Right atrium auricular region (tissue), 2 donors: ENCODE results near the gene GLUD2. TPM values are rescaled to one million over a fixed set of nuclear protein-coding genes. Genes with fewer than 3 reads are reported as not detected.

Experiments
- DNase-seq: peaks from one replicate; pipeline ENCODE4 v3.0.0-alpha.2; 2019; ENCODE audit warnings: low spot score
- H3K27ac ChIP-seq, 2 donors: fragments of 200-600 bp; sonication (generic); 1 replicate in 1 of 2; 2 replicates in 1 of 2; pipeline ENCODE4 v1.5.1; 2016 to 2019
- H3K27me3 ChIP-seq, 2 donors: fragments of 200-600 bp; sonication (generic); one replicate each; pipeline versions ENCODE4 v1.5.1 to v1.6.0; 2017 to 2019
- H3K36me3 ChIP-seq: fragments of 200-600 bp; sonication (generic); one replicate; pipeline ENCODE4 v1.5.1; 2016
- H3K4me1 ChIP-seq, 2 donors: fragments of 200-600 bp; sonication (generic); one replicate each; pipeline versions ENCODE4 v1.5.1 to v1.6.0; 2017 to 2019
- H3K4me3 ChIP-seq, 2 donors: fragments of 200-600 bp; sonication (generic); 1 replicate in 1 of 2; 2 replicates in 1 of 2; pipeline ENCODE4 v1.5.1; 2017 to 2019; ENCODE audit warnings: mild to moderate bottlenecking in 1 of 2, moderate library complexity in 1 of 2
- H3K9me3 ChIP-seq, 2 donors: fragments of 200-600 bp; sonication (generic); one replicate each; pipeline ENCODE4 v1.5.1; 2019
- CTCF ChIP-seq, 2 donors: fragments of 200-600 bp; sonication (generic); IDR thresholded peaks; one replicate each; pipeline ENCODE4 v1.5.1; 2019; ENCODE audit warnings: antibody characterized with exemption in 2 of 2
- total RNA-seq, 2 donors: library from RNA; depleted of rRNA; stranded (reverse); fragments of >200 nt; gene quantifications; one replicate each; pipeline ENCODE4 v1.1.0, GENCODE V29; 2016

Gene GLUD2
- total RNA-seq, 2 donors from 2014 or later: 0.59 to 1.4 TPM

- no peak overlapping the region for H3K4me3 ChIP-seq
- H3K9me3 ChIP-seq: no peaks in the 10 kb centered on the region
- no peak for TF ChIP-seq CTCF (IDR thresholded peaks at IDR 0.05)
Observed at GRCh38 chrX:121032531-121032930, 14.9 kb upstream of the GLUD2 start.

GRCh38 chrX:121036137-121036536, 11.3 kb upstream of the GLUD2 start:
- TF ChIP-seq CTCF (IDR thresholded peaks at IDR 0.05): no peak
- Histone ChIP-seq H3K4me1 (no peaks in the 10 kb centered on the region), H3K9me3 (no peaks in the 10 kb centered on the region), H3K27me3 (no peaks in the 10 kb centered on the region), H3K27ac (no peak overlapping the region), H3K36me3 (no peaks in the 10 kb centered on the region), H3K4me3 (no peak overlapping the region)
- DNase-seq: no peak

More at GRCh38 chrX:121032531-121032930, 14.9 kb upstream of the GLUD2 start:
- no peaks in the 10 kb centered on the region for H3K36me3 ChIP-seq
- no peaks in the 10 kb centered on the region for H3K27me3 ChIP-seq
- DNase-seq: no peak
- H3K27ac ChIP-seq: no peak overlapping the region
- H3K4me1 ChIP-seq: no peaks in the 10 kb centered on the region

- Histone ChIP-seq H3K9me3 (no peaks in the 10 kb centered on the region), H3K27ac (no peak overlapping the region), H3K4me1 (no peaks in the 10 kb centered on the region), H3K27me3 (no peaks in the 10 kb centered on the region), H3K36me3 (no peaks in the 10 kb centered on the region), H3K4me3 (no peak overlapping the region)
- no peak for TF ChIP-seq CTCF (IDR thresholded peaks at IDR 0.05)
- no peak for DNase-seq
Observed at GRCh38 chrX:121036951-121037350, 10.5 kb upstream of the GLUD2 start.

- no peak for DNase-seq
- Histone ChIP-seq H3K9me3 (no peaks in the 10 kb centered on the region), H3K4me1 (no peaks in the 10 kb centered on the region), H3K36me3 (no peaks in the 10 kb centered on the region), H3K27me3 (no peaks in the 10 kb centered on the region), H3K27ac (no peak overlapping the region), H3K4me3 (no peak overlapping the region)
- TF ChIP-seq CTCF (IDR thresholded peaks at IDR 0.05): no peak
Observed at GRCh38 chrX:121050781-121051180, 3.4 kb downstream of the GLUD2 start.

- Histone ChIP-seq H3K4me1 (no peaks in the 10 kb centered on the region), H3K36me3 (no peaks in the 10 kb centered on the region), H3K9me3 (no peaks in the 10 kb centered on the region), H3K27me3 (no peaks in the 10 kb centered on the region), H3K27ac (no peak overlapping the region), H3K4me3 (no peak overlapping the region)
- no peak for DNase-seq
- TF ChIP-seq CTCF (IDR thresholded peaks at IDR 0.05): no peak
Observed at GRCh38 chrX:121052122-121052521, 4.7 kb downstream of the GLUD2 start.

GRCh38 chrX:121062289-121062688, 14.9 kb downstream of the GLUD2 start:
- Histone ChIP-seq H3K4me3 (no peak overlapping the region), H3K4me1 (no peaks in the 10 kb centered on the region), H3K9me3 (peaks cover 0 to 14% of the 10 kb centered on the region in 2 donors), H3K27me3 (no peaks in the 10 kb centered on the region), H3K27ac (no peak overlapping the region), H3K36me3 (no peaks in the 10 kb centered on the region)
- TF ChIP-seq CTCF (IDR thresholded peaks at IDR 0.05): no peak
- no peak for DNase-seq
